B cell (primary cell): Measurements from ENCODE around the gene GPR62.

Experiments used
- CTCF ChIP-seq: fragments of 200-600 bp; IDR thresholded peaks from one replicate; pipeline ENCODE4 v1.8.0; 2022; ENCODE audit warnings: antibody characterized with exemption, mild to moderate bottlenecking
- EZH2 ChIP-seq: IDR thresholded peaks from 2 replicates; pipeline ENCODE4 v1.6.1; 2012; ENCODE audit warnings: borderline replicate concordance, low read depth, mild to moderate bottlenecking, moderate library complexity, low read length; ENCODE audit not compliant: insufficient read depth, poor library complexity, severe bottlenecking

GRCh38 chr3:51946796-51947195 is 8.4 kb upstream of the GPR62 start:
- TF ChIP-seq EZH2 (no peak), CTCF (no peak)
